Measurements from ENCODE around the gene HMGN3.
"Not testable (repeated sequence)": the region's sequence is repeated elsewhere in the genome, so short reads cannot be mapped to it uniquely, and the experiment has no call there.

Gene HMGN3

GRCh38 chr6:79234150-79235022, at the start of gene HMGN3:
Gene HMGN3 (minus strand): TSS chr6:79234682.
- peak; percentile 95 to 99 (median 98) for DNase-seq
- intact Hi-C loops (cut with DNase I): loop anchor here (5.0 to 10.0 kb wide), 2 partner anchors 157 to 230 kb away; partner anchors contain the start of gene PHIP

GRCh38 chr6:79280756-79281155, 46.3 kb upstream of the HMGN3 start:
- DNase-seq: no peak
- intact Hi-C loops (cut with DNase I): no loop called here

- DNase-seq: no peak
- intact Hi-C loops (cut with DNase I): no loop called here
Observed at GRCh38 chr6:79277109-79277508, 42.6 kb upstream of the HMGN3 start.

- DNase-seq: no peak
- intact Hi-C loops (cut with DNase I): no loop called here
Observed at GRCh38 chr6:79269877-79270276, 35.4 kb upstream of the HMGN3 start.

GRCh38 chr6:79267128-79267527, 32.6 kb upstream of the HMGN3 start:
- intact Hi-C loops (cut with DNase I): no loop called here
- no peak for DNase-seq

- DNase-seq: no peak
- intact Hi-C loops (cut with DNase I): no loop called here
Observed at GRCh38 chr6:79266051-79266450, 31.6 kb upstream of the HMGN3 start.

GRCh38 chr6:79263359-79263758, 28.9 kb upstream of the HMGN3 start:
- no peak for DNase-seq
- intact Hi-C loops (cut with DNase I): no loop called here

GRCh38 chr6:79261666-79262065, 27.2 kb upstream of the HMGN3 start:
- DNase-seq: no peak
- intact Hi-C loops (cut with DNase I): no loop called here

- intact Hi-C loops (cut with DNase I): no loop called here
Observed at GRCh38 chr6:79260772-79261171, 26.3 kb upstream of the HMGN3 start.

GRCh38 chr6:79257381-79258205, 23.1 kb upstream of the HMGN3 start:
- DNase-seq: no peak
- intact Hi-C loops (cut with DNase I): no loop called here

More at GRCh38 chr6:79260772-79261171, 26.3 kb upstream of the HMGN3 start:
- DNase-seq: no peak

- DNase-seq; intact Hi-C loops (cut with DNase I): not testable (repeated sequence)
Observed at GRCh38 chr6:79256770-79257169, 22.3 kb upstream of the HMGN3 start.

- intact Hi-C loops (cut with DNase I); DNase-seq: not testable (repeated sequence)
Observed at GRCh38 chr6:79255086-79255485, 20.6 kb upstream of the HMGN3 start.

- intact Hi-C loops (cut with DNase I): no loop called here
- no peak for DNase-seq
Observed at GRCh38 chr6:79250559-79250958, 16.1 kb upstream of the HMGN3 start.

- intact Hi-C loops (cut with DNase I): no loop called here
- peak in 4 of 42 donors; percentile 11 to 61 (median 24) for DNase-seq
Observed at GRCh38 chr6:79250107-79250514, 15.6 kb upstream of the HMGN3 start.

GRCh38 chr6:79249136-79249535, 14.7 kb upstream of the HMGN3 start:
- intact Hi-C loops (cut with DNase I): no loop called here
- DNase-seq: peak in 22 of 42 donors; percentile 9 to 70 (median 33)

GRCh38 chr6:79246891-79247290, 12.4 kb upstream of the HMGN3 start:
- intact Hi-C loops (cut with DNase I): no loop called here
- DNase-seq: no peak

- intact Hi-C loops (cut with DNase I): no loop called here
- no peak for DNase-seq
Observed at GRCh38 chr6:79241228-79241627, 6.7 kb upstream of the HMGN3 start.

GRCh38 chr6:79240509-79240908, 6.0 kb upstream of the HMGN3 start:
- intact Hi-C loops (cut with DNase I): no loop called here
- no peak for DNase-seq

GRCh38 chr6:79239536-79240168, 5.2 kb upstream of the HMGN3 start:
- intact Hi-C loops (cut with DNase I): loop anchor here (10.0 kb wide), 1 partner anchor 225 kb away; no protein-coding TSS in a partner anchor
- DNase-seq: no peak

Data from head of caudate nucleus (tissue), 42 donors.